ENCODE data around the gene CASQ2.
"Not testable (repeated sequence)": the region's sequence is repeated elsewhere in the genome, so short reads cannot be mapped to it uniquely, and the experiment has no call there.

The CASQ2 gene

DNA sequence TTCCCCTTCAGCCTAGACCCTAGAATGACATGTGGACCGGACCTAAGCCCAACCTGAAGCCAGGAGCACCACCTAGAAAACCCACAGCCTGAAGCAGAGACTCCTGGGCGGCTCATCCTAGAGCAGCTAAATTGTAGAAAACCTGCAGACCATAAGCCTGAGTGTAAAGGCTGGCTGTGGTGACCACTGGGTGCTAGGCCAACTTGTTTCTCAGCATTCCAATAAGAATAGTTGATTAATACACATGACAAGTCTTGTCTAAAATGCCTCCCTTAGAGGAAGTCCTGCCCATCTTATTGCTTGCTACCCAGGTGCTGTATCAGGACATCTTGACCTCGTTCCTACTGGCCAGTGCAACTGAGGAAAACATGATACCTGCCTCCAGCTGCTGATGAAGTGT, 23.3 kb upstream of the CASQ2 start:
- no peak overlapping the region for H3K27ac Mint-ChIP-seq
- no peaks in the 10 kb centered on the region for H3K36me3 Mint-ChIP-seq
- peaks cover 11% of the 10 kb centered on the region for H3K27me3 Mint-ChIP-seq
- no peak overlapping the region for H3K4me3 Mint-ChIP-seq
- H3K4me1 Mint-ChIP-seq = no peaks in the 10 kb centered on the region
- H3K9me3 Mint-ChIP-seq = peaks cover 2% of the 10 kb centered on the region

- peaks cover 5% of the 10 kb centered on the region for H3K9me3 Mint-ChIP-seq
- H3K27me3 Mint-ChIP-seq = peaks cover 10% of the 10 kb centered on the region
- H3K4me1 Mint-ChIP-seq = no peaks in the 10 kb centered on the region
- no peaks in the 10 kb centered on the region for H3K36me3 Mint-ChIP-seq
- H3K4me3 Mint-ChIP-seq = no peak overlapping the region
- H3K27ac Mint-ChIP-seq = no peak overlapping the region
Observed at GRCh38 chr1:115790846-115791245, 22.3 kb upstream of the CASQ2 start.

GRCh38 chr1:115790356-115790755, 21.8 kb upstream of the CASQ2 start:
- H3K4me3 Mint-ChIP-seq = no peak overlapping the region
- H3K27ac Mint-ChIP-seq = no peak overlapping the region
- no peaks in the 10 kb centered on the region for H3K36me3 Mint-ChIP-seq
- no peaks in the 10 kb centered on the region for H3K4me1 Mint-ChIP-seq
- peaks cover 10% of the 10 kb centered on the region for H3K27me3 Mint-ChIP-seq
- H3K9me3 Mint-ChIP-seq = peaks cover 5% of the 10 kb centered on the region

- Mint-ChIP-seq H3K4me1 (no peaks in the 10 kb centered on the region), H3K36me3 (peaks cover 2% of the 10 kb centered on the region), H3K9me3 (peaks cover 10% of the 10 kb centered on the region), H3K27me3 (peaks cover 14% of the 10 kb centered on the region), H3K27ac (no peak overlapping the region), H3K4me3 (no peak overlapping the region)
Observed at GRCh38 chr1:115783311-115783710, 14.8 kb upstream of the CASQ2 start.

- H3K4me3 Mint-ChIP-seq = no peak overlapping the region
- H3K27ac Mint-ChIP-seq = no peak overlapping the region
- H3K36me3 Mint-ChIP-seq = peaks cover 2% of the 10 kb centered on the region
- H3K27me3 Mint-ChIP-seq = peaks cover 14% of the 10 kb centered on the region
- H3K4me1 Mint-ChIP-seq = no peaks in the 10 kb centered on the region
- H3K9me3 Mint-ChIP-seq = peaks cover 10% of the 10 kb centered on the region
Observed at GRCh38 chr1:115782571-115783281, 14.2 kb upstream of the CASQ2 start.

- Mint-ChIP-seq H3K9me3 (peaks cover 8% of the 10 kb centered on the region), H3K36me3 (peaks cover 2% of the 10 kb centered on the region), H3K4me3 (no peak overlapping the region), H3K27ac (no peak overlapping the region), H3K27me3 (peaks cover 15% of the 10 kb centered on the region), H3K4me1 (no peaks in the 10 kb centered on the region)
Observed at GRCh38 chr1:115781851-115782250, 13.3 kb upstream of the CASQ2 start.

DNA sequence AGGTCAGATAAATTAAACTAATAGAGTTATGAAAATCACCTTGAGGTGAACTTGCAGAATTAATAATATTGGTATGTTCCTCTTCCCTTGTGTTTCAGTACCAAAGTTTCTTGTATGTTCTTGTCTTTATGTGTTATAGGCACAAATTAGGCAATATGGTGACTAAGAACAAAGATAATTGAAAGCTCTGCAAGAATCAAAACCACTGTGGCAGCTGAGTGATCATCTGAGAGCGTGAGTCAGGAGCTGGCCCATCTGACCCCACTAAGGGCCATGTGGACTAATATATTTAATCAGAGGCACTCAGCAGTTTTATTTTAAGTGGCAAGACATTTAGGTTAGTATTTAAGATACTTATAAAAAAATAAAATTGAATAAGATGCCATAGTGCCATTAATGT, 12.8 kb upstream of the CASQ2 start:
- H3K4me1 Mint-ChIP-seq = no peaks in the 10 kb centered on the region

DNA sequence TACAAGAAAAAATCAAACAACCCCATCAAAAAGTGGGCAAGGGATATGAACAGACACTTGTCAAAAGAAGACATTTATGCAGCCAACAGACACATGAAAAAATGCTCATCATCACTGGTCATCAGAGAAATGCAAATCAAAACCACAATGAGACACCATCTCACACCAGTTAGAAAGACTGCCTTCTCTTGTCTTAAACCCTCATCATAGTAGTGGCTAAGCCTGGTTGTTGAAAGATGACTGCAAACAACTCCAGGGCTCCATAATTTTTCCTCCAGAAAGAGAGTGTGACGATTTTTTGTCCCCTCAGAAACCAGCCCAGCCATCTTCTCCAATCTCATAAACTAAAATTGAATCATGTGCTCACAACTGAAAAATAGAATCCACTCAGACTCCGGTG, 12.1 kb upstream of the CASQ2 start:
- not testable (repeated sequence) for H3K36me3 Mint-ChIP-seq, H3K27ac Mint-ChIP-seq, H3K4me3 Mint-ChIP-seq, H3K4me1 Mint-ChIP-seq, H3K9me3 Mint-ChIP-seq
- H3K27me3 Mint-ChIP-seq = peaks cover 17% of the 10 kb centered on the region

More for the DNA sequence above, 12.8 kb upstream of the CASQ2 start:
- Mint-ChIP-seq H3K9me3 (peaks cover 5% of the 10 kb centered on the region), H3K4me3 (no peak overlapping the region), H3K27me3 (peaks cover 15% of the 10 kb centered on the region), H3K36me3 (peaks cover 2% of the 10 kb centered on the region), H3K27ac (no peak overlapping the region)

GRCh38 chr1:115779075-115779474, 10.6 kb upstream of the CASQ2 start:
- H3K9me3 Mint-ChIP-seq, H3K4me3 Mint-ChIP-seq, H3K27ac Mint-ChIP-seq, H3K36me3 Mint-ChIP-seq, H3K4me1 Mint-ChIP-seq: not testable (repeated sequence)
- peaks cover 18% of the 10 kb centered on the region for H3K27me3 Mint-ChIP-seq

GRCh38 chr1:115771847-115772457, 3.4 kb upstream of the CASQ2 start:
- Mint-ChIP-seq H3K27ac (no peak overlapping the region), H3K4me1 (no peaks in the 10 kb centered on the region), H3K36me3 (no peaks in the 10 kb centered on the region), H3K27me3 (peaks cover 8% of the 10 kb centered on the region), H3K9me3 (no peaks in the 10 kb centered on the region), H3K4me3 (no peak overlapping the region)

- no peak overlapping the region for H3K27ac Mint-ChIP-seq
- no peaks in the 10 kb centered on the region for H3K9me3 Mint-ChIP-seq
- H3K4me1 Mint-ChIP-seq = no peaks in the 10 kb centered on the region
- no peaks in the 10 kb centered on the region for H3K36me3 Mint-ChIP-seq
- peaks cover 7% of the 10 kb centered on the region for H3K27me3 Mint-ChIP-seq
- H3K4me3 Mint-ChIP-seq = no peak overlapping the region
Observed at GRCh38 chr1:115771094-115771846, 2.8 kb upstream of the CASQ2 start.

GRCh38 chr1:115767403-115767802, 1.1 kb downstream of the CASQ2 start:
- Mint-ChIP-seq H3K4me3 (no peak overlapping the region), H3K9me3 (no peaks in the 10 kb centered on the region), H3K36me3 (no peaks in the 10 kb centered on the region), H3K27ac (no peak overlapping the region), H3K27me3 (peaks cover 7% of the 10 kb centered on the region), H3K4me1 (no peaks in the 10 kb centered on the region)

DNA sequence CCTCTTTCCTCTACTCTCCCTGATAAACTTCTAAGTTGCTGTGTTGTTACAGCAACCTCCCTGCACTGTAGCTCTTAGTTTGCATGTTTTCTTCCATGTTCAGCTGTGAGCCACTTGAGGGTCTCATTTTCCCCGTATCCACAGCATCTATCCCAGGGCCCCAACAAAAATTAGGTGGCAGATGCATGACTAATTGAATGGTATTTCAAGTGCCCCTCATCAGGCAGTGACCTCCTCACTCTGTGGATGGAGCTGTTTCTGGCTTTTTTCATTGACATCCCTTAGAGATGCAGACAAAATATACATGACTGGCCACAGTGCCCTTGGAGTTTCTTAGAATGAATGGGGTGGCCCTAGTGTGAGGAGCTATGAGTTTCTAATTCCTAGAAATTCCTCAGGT, 3.4 kb downstream of the CASQ2 start:
- no peaks in the 10 kb centered on the region for H3K4me1 Mint-ChIP-seq

DNA sequence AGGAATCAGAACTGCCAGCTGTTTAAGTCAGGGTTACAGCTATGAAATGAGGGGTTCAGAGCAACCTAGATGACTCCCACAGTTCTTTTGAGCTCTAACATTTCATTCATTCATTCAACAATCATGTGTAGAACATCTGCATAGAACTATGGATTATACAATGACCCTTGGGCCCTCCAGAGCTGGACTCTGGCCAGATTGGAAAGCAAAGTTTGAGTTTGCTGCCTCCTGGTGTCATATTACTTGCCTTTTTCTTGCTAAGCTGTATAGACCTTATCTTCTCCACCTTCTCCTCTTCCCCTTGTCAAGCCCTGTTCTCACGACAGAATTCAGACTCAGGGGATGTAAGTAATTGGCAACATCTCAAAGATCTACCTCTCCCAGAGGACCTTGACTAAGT, 4.0 kb downstream of the CASQ2 start:
- Mint-ChIP-seq H3K4me3 (no peak overlapping the region), H3K4me1 (no peaks in the 10 kb centered on the region), H3K27me3 (peaks cover 3% of the 10 kb centered on the region), H3K36me3 (no peaks in the 10 kb centered on the region), H3K9me3 (no peaks in the 10 kb centered on the region), H3K27ac (no peak overlapping the region)

More for the DNA sequence above, 3.4 kb downstream of the CASQ2 start:
- Mint-ChIP-seq H3K9me3 (no peaks in the 10 kb centered on the region), H3K27ac (no peak overlapping the region), H3K36me3 (no peaks in the 10 kb centered on the region), H3K4me3 (no peak overlapping the region), H3K27me3 (peaks cover 3% of the 10 kb centered on the region)

- Mint-ChIP-seq H3K4me1 (no peaks in the 10 kb centered on the region), H3K36me3 (no peaks in the 10 kb centered on the region), H3K9me3 (no peaks in the 10 kb centered on the region), H3K4me3 (no peak overlapping the region), H3K27me3 (peaks cover 3% of the 10 kb centered on the region), H3K27ac (no peak overlapping the region)
Observed at GRCh38 chr1:115762779-115763178, 5.7 kb downstream of the CASQ2 start.

DNA sequence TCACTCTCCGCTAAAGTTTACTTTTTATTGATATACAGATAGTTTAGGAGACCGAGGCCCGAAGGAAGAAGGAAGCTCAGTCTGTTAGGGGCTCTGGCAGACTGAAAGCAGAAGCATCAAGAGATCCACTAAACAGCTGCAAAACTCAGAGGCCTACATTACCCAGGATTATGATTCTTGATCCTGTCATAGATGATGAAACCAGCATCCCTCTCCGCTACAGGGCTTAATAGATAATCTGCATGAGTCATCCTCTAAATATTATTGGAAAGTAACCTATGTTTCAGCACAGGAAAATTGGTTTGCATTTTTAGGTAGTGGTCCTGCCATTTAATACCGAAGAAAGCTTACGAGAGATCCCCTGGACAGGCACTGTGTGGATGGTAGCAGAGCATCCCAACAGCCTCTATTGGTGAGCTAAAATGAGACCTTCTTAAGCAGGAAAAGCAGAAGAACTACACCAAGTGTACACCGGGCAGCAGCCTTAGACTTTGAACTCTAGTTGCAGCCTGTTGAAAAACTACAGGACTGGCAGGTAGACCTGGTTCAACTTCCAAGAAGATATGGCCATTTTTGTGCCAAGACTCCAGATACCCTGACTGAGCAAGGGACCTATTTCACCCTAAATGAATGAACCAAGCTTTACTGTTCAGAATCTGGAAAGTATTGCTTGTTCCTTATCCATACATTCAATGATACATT, 6.8 kb downstream of the CASQ2 start:
- H3K36me3 Mint-ChIP-seq = no peaks in the 10 kb centered on the region
- H3K4me1 Mint-ChIP-seq = no peaks in the 10 kb centered on the region
- no peaks in the 10 kb centered on the region for H3K9me3 Mint-ChIP-seq
- H3K27me3 Mint-ChIP-seq = peaks cover 3% of the 10 kb centered on the region
- H3K4me3 Mint-ChIP-seq = no peak overlapping the region
- H3K27ac Mint-ChIP-seq = no peak overlapping the region
